Colon (tissue), 2 donors: ENCODE data around the gene ATXN7L1.
"Not testable (repeated sequence)": the region's sequence is repeated elsewhere in the genome, so short reads cannot be mapped to it uniquely, and the experiment has no call there.

Source experiments
- FAIRE-seq: peaks from 2 replicates; lab custom pipeline; 2012; peaks lifted over from hg19 to GRCh38; lab: Jason Lieb, UNC
- donor health status: control.
- donor health status: control.

Gene ATXN7L1

DNA sequence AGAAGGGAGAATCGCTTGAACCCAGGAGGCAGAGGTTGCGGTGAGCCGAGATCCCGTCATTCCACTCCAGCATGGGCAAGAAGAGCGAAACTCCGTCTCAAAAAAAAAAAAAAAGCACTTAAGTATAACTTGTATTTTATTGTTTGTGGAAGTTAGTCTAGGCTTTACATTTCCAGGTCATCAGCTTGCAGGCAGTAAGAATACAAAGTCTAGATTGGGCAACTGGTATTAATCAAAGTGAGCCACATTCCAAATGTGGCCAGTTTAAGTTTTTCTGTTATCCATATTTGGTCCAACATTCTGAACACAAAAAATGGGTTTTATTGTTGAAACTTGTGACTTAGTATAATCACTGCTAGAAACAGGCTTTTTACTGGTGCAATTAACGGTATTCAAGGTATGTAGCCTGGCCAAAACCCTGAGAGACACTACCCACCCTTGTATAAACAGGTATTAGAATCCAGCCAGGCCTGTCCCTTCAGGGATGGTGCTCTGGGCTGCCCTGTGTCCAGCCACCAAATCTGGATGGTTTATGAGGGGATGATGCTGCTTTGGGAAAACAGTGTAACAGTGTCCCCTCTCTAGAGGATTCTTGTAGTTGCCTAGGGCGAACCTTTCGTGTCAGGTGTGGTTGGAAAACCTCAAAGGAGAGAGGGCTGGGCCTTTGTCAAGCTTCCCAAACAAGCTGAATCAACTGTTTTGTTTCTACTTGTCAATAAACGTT lies 173.0 kb downstream of the ATXN7L1 start:
- no peak for FAIRE-seq

DNA sequence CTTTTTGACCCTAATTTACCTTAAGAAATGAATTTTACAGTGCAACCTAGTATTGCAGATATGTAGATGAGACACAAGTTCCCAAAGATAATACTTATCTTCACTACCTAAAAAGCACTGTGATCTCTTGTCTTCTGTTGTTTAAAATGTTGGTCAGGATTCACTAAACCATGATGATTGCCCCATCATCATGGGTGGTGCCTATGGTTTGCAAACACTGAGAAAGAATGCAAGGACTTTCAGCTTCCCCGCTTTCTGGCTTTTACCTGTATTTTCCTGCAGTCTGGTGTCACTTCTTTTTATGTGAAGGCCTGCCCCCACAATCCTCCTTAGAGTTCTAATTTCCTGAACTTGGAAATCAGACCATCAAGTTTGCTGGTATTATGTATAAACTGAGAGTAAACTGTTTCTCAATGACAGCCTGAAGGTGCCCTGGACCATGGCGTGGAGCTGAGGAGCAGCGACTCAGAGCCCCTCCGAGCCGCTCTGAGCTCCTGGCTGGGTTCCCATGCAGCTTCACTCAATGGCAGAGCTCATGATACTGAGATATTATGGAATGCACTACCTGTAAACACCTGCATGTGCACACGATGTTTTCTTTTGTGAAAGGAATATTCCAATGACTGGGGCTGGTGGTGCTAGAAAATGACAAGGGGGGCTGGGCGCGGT lies 176.7 kb downstream of the ATXN7L1 start:
- FAIRE-seq = no peak

DNA sequence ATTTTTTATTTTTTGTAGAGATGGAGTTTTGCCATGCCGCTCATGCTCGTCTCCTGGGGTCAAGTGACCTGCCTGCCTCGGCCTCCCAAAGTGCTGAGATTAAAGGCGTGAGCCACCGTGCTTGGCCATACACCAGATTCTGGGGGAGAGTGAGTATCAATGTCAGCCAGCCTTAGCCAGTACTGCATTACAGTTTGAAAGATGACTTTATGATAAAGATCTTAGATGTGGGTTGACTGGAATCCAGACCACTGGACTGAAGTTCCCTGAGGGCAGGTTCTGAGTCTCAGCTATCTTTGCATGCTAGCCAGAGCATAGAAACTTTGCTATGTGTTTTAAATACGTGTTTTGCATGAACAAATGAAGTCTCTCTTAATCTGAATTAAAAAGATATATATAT lies 177.9 kb downstream of the ATXN7L1 start:
- FAIRE-seq = no peak

GRCh38 chr7:105697753-105698152 lies 178.6 kb downstream of the ATXN7L1 start:
- no peak for FAIRE-seq

- not testable (repeated sequence) for FAIRE-seq
Measured at GRCh38 chr7:105697169-105697568, 179.2 kb downstream of the ATXN7L1 start.

- no peak for FAIRE-seq
Measured at GRCh38 chr7:105693576-105693975, 182.8 kb downstream of the ATXN7L1 start.

GRCh38 chr7:105691680-105692564 lies 184.5 kb downstream of the ATXN7L1 start:
- FAIRE-seq = no peak

- FAIRE-seq = no peak
Measured at GRCh38 chr7:105691082-105691679, 185.2 kb downstream of the ATXN7L1 start.

DNA sequence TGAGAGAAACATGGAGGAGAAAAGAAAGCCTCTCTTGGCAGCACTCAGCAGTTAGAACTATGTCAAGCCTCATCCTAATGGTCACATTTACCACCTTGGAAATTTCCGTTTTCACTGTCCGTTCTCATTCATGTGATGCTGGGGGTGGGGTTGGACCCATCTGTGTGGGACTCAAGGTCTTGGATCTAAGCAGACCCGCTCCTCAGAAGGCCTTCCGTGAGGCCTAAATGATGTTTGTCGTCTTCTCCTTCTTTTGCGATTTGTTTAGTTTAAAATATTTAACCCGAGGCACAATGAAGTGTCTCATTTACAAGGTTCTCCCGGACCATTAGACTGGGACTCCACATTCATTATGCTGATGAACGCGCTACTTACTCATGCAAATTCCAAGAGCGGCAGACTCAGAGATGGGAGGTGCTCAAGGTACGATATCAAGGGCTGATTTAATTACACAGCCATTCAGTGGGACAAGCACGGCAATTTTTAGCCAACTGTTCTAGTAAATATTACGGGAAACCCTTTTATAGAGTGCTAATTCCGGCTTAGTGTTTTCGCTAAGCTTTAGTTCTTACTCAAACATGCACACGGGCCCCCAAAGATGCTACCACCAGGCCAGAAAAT lies 186.0 kb downstream of the ATXN7L1 start:
- no peak for FAIRE-seq

- no peak for FAIRE-seq
Measured at GRCh38 chr7:105689067-105689819, 187.2 kb downstream of the ATXN7L1 start.

DNA sequence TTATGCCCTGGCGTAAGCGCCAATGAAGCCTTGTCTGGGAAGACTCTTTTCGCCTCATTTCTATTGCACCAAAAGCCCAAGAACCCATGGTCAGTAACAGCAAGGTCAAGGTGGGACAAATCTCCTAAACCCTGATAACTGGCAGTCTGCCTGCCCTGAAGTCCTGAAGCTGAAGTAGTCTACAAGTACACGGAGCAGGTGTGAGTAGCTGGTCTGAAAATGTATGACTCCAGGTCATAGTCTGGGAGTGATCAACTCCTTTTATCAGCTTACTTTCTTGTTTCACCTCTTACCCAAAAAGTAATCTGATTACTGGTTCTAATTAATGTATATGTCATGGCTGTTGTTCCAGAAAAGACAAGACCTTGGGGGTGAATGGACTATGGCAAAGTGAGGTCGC lies 187.8 kb downstream of the ATXN7L1 start:
- no peak for FAIRE-seq

GRCh38 chr7:105685161-105685560 lies 191.2 kb downstream of the ATXN7L1 start:
- FAIRE-seq = no peak

GRCh38 chr7:105682341-105683060 lies 193.9 kb downstream of the ATXN7L1 start:
- FAIRE-seq = no peak

DNA sequence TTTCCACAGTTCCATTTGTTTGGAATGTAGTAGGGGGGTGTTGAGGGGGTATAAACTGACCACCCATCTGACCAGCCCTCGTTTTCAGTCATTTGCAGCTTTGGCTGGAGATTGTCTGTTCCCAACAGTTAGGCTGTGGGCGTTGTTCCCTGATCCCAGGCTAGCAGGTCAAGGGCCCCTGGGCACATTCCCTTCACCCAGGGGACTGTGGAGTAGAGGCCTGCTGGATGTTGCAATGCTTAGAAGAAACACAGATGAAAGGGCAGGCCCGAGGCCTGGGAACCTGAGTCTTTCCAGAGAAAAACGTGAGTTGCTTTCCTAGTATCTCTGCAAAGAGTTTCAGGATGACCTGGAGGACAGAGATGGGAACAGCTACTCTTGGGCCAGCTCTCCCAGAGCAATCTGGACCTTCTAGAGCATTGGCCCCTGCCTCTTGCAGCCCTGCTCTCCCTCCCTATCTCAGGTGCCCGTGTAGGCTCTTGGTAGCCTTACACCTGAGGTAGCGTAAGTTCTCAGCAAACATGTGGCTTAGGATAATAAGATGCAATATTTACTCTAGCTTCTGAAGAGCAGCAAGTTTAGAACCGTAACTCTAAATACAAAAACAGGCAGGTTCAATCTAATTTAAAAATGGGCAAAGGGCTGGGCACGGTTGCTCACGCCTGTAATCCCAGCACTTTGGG lies 195.8 kb downstream of the ATXN7L1 start:
- FAIRE-seq = no peak

DNA sequence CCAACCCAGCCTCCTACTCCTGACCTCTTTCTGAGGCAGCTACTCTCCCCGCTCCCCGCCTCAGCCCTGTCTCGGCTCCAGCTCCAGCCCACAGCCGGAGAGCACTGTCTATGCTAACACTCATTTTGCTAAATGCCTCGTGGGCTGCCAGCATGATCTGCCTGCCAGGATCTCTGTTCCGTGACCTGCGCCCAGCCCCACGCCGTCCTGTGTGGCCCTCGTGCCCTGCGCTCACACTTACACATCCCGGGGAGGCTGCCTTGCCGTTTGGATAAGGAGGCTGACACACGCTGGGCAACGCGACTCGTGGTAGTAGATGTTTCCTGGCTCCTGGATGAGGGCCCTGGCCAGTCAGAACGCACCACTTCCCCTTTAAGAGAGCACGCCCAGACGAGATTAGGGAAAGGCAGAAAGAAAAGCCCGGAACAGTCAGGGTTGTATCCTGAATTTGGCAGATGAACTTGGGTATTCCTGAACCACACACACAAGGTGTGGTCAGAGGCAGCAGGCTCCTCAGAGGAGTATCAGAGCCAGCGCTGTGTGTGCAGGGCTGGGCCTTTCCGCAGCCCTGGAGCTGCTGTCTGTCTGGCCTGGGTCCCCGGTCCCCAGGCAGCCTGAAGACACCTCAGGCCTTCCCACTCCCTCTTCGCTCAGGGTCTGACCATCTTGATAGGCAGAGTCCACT lies 197.4 kb downstream of the ATXN7L1 start:
- no peak for FAIRE-seq

DNA sequence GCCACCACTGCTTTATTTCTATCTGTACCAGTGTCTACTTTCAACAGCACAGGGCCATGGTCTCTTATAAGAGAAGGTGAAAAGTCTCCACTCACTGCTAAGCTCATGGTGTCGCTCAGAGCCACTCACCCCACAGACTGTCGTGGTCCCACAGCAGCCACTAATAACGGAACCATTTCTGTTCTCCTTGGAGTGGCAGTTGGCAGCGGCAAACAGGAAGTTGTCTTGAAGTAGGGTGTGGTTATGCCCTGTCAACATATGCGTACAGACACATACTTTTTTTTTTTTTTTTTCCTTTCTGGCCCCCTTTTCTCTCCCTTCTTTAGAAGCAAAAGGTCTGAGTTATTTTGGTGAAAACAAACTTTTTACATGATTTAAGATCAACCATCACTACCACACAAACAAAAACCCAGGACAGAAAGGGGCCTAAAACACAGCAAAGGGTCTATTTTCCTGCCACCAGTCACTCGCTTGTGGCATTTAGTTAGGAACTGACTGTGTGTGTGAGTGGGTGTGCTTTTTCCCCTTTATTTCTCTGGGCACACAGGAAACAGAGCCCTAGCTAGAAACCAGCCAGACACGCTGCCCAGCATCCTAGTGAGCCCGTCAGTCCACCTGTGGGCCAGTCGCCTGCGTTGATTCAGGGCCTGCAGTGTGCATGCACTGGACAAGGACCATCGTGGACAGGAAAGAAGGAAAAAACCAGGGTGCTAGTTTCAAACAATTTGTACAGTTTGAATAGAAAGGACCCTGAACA lies 198.4 kb downstream of the ATXN7L1 start:
- FAIRE-seq = no peak

DNA sequence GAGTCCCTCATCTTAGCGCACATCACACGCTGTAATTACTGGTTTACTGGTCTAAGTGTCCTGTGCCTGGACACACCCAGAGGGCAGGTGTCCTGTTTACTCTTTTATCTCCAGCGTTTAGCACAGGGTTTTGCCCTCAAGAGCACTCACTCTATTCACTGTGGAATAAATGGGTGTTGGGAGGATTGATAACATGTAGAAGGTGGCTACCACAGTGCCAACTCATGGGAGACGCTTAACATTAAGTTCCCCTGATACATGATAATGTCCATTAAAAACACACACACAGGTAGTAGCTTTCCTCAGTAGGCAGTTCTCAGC lies 199.0 kb downstream of the ATXN7L1 start:
- no peak for FAIRE-seq

GRCh38 chr7:105675934-105676371 lies 200.4 kb downstream of the ATXN7L1 start:
- no peak for FAIRE-seq
